IPS-18c (cell line): ENCODE data around the gene MARS1.

Source experiments
- H3K4me3 ChIP-seq: 2 replicates; pipeline ENCODE4 v1.7.0; 2013; ENCODE audit warnings: low read depth, mild to moderate bottlenecking, low read length, moderate library complexity; ENCODE audit not compliant: insufficient read depth
- H3K9me3 ChIP-seq: one replicate; pipeline ENCODE4 v1.6.1; 2013; ENCODE audit warnings: mild to moderate bottlenecking, low read length, moderate library complexity; ENCODE audit not compliant: control insufficient read depth, insufficient read depth

The MARS1 gene

DNA sequence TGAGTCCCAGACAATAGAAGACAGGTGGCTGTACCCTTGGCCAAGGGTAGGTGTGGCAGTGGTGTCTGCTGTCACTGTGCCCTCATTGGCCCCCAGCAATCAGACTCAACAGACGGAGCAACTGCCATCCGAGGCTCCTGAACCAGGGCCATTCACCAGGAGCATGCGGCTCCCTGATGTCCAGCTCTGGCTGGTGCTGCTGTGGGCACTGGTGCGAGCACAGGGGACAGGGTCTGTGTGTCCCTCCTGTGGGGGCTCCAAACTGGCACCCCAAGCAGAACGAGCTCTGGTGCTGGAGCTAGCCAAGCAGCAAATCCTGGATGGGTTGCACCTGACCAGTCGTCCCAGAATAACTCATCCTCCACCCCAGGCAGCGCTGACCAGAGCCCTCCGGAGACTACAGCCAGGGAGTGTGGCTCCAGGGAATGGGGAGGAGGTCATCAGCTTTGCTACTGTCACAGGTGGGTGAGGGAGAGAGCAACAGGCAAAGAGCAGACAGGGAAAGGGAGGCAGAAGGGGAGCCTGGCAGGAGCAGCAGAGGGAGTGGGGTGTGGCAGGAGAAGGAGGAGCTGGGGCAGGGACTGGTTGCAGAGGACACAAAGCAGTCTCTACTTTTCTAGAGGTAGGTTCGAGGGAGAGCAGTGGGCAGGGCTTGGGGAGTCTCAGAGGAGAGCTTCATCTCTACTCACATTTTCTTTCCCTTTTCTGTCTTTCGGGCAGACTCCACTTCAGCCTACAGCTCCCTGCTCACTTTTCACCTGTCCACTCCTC, 32.3 kb upstream of the MARS1 start:
- H3K4me3 ChIP-seq = peak overlapping the region; percentile 52
- H3K9me3 ChIP-seq = no peaks in the 10 kb centered on the region

DNA sequence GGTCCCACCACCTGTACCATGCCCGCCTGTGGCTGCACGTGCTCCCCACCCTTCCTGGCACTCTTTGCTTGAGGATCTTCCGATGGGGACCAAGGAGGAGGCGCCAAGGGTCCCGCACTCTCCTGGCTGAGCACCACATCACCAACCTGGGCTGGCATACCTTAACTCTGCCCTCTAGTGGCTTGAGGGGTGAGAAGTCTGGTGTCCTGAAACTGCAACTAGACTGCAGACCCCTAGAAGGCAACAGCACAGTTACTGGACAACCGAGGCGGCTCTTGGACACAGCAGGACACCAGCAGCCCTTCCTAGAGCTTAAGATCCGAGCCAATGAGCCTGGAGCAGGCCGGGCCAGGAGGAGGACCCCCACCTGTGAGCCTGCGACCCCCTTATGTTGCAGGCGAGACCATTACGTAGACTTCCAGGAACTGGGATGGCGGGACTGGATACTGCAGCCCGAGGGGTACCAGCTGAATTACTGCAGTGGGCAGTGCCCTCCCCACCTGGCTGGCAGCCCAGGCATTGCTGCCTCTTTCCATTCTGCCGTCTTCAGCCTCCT, 31.6 kb upstream of the MARS1 start:
- Histone ChIP-seq H3K9me3 (no peaks in the 10 kb centered on the region), H3K4me3 (peak overlapping the region; percentile 52)

- Histone ChIP-seq H3K4me3 (no peak overlapping the region), H3K9me3 (no peaks in the 10 kb centered on the region)
These were observed 31.0 kb upstream of the MARS1 start for GRCh38 chr12:57456737-57457490.

DNA sequence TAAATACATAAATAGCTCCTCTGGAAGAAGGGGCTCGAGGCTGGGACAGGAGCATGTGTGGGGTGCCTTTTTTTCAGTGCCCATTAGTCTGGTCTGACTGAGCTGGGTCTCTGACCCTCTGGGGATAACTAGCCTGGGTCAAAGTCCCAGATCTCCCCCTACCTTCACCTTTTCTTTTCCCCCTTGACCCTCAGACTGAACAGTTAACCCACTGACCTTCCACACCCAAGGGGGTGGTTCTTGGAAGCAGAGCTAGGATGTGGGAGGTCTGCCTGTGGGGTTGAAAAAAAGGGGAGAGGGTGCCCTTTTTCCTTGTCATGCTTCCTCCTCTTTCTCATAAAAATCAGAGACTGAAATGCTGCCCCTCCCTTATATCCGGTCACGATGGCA, 29.2 kb upstream of the MARS1 start:
- no peaks in the 10 kb centered on the region for H3K9me3 ChIP-seq
- peak overlapping the region; percentile 80 for H3K4me3 ChIP-seq

DNA sequence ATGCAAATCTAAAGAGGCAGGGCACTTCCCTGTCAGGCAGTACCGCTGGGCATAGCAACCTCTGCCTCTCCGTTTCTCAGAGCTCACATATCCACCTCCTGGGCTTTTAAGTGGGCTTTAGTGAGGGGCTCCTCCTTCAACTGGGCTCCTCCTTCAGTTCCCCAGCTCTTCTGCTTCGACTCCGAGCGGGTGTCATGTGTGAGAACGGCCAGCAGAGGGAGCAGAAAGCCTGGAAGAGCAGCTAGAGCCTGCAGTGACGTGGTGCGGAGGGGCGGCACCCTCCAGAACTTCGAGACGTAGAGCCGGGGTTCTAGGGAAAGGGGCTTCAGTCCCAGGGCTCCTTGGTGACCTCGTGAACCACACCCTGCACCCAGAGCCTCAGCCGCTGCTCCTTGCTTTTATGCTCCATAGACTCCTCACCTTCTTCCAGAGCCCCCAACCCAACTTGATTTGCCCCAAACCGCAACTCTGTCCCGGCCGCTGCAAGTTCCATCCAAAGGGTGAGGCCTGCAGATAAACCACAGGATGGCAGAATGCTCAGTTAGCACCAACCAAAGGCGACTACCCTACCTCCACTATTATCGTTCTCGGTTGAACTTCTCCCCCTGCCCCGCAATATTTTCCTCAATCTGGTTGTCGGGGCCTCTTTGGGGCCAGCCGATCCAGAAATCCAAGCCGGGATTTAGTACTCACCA, 28.7 kb upstream of the MARS1 start:
- Histone ChIP-seq H3K9me3 (no peaks in the 10 kb centered on the region), H3K4me3 (peak overlapping the region; percentile 80)

DNA sequence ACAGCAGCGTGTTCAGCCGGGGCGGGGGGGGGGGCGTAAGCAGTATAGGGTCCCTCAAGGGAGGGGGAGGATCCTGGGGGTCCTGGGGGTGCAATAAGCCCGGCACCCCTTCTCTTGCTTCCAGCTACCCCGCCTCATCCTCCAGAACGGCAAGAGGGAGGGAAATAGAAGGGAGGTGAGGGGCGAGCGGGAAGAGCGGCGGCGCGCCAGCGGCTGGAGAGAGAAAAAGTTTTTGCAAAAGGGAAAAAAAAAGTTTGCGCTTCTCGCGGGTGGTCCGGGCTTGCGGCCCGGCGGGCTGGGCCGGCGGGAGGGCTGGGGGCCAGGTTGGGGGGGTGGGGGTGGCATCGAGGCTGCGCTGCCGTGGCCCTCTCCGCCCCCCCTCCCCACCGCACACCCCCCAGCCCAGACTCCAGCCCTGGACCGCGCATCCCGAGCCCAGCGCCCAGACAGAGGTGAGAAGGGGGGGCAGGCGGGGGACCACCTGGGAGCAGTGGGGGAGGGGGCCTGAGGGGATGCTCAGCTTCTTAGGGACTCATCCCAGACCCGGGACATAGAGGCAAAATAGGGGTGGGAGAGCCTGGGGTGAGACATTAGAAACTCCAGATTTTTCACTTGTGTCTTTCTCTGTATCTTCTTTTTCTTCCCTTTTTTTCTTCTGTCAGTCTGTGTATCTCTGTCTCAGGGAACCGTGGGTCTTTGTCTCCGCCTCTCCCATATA, 28.0 kb upstream of the MARS1 start, which contains the start of gene GLI1:
Gene GLI1, plus strand, starts transcription at position 36 of the 718 bp plus-strand sequence. CDS start 3,907 bp downstream, outside the sequence.
- no peaks in the 10 kb centered on the region for H3K9me3 ChIP-seq

GRCh38 chr12:57460468-57460784, 27.4 kb upstream of the MARS1 start:
- Histone ChIP-seq H3K4me3 (peak overlapping the region; percentile 64), H3K9me3 (no peaks in the 10 kb centered on the region)

More for the DNA sequence above, 28.0 kb upstream of the MARS1 start, which contains the start of gene GLI1:
- peak within 1 kb of the TSS; percentile 80 for H3K4me3 ChIP-seq

DNA sequence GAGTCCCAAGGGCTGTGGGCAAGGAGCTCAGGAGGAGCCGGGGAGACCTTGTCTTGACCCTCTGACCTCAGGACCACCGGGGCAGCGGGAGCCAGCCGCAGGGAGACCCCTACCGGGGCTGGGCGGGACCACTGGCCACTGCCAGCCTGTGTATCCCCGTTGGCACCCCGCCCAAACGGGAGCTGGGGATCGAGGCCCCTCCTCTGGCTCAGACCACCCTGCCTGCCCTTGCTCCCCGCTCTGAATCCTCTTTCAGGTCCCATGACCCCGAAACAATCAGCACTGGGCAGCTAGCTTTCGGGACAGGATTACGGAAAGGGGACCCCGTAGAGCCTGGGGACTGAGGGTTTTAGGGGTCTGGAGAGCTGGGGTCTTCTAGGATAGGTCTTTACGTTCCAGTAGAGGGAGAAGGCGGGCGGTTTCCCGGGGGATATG, 27.0 kb upstream of the MARS1 start:
- Histone ChIP-seq H3K9me3 (no peaks in the 10 kb centered on the region), H3K4me3 (peak overlapping the region; percentile 64)

DNA sequence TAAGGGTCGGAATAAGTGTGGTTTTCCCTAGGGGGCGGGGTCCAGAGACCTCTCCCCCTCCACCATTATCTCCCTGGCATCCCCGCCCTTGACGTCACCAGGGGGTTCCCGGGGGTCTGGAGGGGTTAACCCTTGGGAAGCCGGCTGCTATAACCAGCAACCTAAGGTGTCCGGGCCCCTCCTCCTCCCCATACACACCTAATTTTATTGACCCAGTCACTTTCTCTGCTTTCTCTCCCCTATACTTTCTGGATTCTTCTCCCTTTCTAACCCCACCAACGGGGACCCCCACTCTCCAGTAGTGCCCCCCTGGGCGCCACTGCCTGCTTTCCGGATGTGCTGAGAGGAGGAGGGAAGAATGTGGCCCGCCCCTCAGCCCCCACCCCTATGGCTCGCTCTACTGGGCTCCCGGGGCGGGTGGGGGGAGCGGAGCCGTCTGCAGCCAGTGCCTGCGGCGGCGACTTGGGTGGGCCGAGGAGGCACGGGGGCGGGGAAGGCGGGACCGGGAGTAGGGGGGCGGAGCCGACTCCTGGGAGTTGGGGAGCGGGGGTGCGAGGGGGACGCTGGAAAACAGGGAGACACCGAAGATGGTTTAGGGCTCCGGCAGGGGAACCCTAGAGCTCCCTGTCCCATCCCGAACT, 26.5 kb upstream of the MARS1 start:
- H3K9me3 ChIP-seq = no peaks in the 10 kb centered on the region
- H3K4me3 ChIP-seq = peak overlapping the region; percentile 64

DNA sequence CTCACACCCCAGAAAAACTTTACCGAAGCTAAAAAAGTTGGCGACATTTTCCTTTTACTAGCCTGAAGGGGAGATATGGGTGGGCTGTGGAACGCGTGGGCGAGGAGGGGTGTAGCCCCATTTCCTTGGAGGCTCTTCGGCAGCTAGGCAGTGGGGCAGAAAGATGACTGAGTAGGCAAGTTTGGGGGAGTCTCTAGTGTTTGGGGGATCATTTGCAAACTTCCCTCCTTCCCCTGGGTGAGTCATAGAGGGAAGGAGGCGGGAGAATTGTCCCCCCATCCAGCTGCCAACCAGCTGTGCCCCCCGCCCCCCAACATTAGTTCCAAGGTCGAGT, 26.0 kb upstream of the MARS1 start:
- no peaks in the 10 kb centered on the region for H3K9me3 ChIP-seq
- peak overlapping the region; percentile 64 for H3K4me3 ChIP-seq

DNA sequence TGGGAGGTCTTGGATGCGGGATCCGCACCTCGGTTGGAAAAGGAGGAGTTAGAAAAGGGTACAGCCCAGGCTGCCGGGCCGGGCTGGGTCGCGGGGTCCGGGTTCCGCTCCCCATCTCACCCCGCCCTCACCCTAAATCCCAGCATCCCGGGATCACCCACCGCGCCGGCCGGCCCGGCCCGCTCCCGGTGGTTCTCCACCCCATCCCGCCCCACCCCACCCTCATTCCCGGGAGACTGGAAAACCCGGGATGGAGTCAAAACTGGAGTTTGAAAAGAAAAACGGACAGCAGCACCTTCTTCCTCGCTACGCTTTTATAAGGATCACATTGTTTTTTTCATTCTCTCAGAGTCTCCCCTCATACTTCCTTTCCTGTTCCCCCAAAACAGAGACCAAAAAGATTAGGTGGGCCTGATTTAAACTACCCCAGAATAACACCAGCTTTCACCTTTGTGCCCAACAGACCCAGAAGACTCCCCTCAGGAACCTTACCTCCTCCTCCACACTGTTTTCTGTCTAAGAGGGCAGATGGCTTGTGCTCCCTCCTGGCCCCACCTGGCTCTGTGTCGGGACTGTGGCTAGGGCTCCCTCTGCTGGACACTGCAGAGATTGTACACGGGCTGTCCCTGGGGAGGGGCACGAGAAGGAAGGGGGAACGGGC, 25.5 kb upstream of the MARS1 start:
- Histone ChIP-seq H3K9me3 (no peaks in the 10 kb centered on the region), H3K4me3 (peak overlapping the region; percentile 64)

DNA sequence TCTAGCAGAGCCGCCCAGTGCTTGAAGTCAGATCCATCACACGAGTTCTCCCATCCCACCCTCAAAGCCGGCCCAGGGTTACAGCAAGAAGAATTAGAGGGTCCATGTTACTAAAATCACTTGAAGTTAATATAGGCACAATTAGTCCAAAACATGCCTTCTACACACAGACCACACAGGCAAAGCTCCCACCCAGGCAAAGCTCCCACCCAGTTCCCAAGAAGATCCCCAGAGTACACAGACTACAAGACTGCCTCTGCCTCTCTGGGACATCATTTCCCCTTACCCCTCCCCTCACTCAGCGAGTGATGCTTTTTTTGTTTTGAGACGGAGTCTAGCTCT, 25.0 kb upstream of the MARS1 start:
- 0 out of 2 replicates have a peak overlapping the region, but pooled peaks have one; percentile 64 for H3K4me3 ChIP-seq
- H3K9me3 ChIP-seq = no peaks in the 10 kb centered on the region

DNA sequence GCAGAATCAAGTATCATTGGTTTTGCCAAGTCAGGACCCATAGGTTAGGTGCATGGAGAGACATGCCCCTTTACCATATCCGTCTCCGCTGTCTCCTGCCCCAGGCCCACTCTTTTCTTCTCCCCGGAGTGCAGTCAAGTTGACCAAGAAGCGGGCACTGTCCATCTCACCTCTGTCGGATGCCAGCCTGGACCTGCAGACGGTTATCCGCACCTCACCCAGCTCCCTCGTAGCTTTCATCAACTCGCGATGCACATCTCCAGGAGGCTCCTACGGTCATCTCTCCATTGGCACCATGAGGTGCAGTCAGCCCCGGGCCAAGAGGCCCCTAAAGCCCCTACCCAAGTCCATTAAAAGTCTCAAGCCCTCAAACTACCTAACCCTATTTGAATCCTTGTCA, 23.3 kb upstream of the MARS1 start:
- Histone ChIP-seq H3K9me3 (no peaks in the 10 kb centered on the region), H3K4me3 (no peak overlapping the region)

GRCh38 chr12:57465030-57465746, 22.7 kb upstream of the MARS1 start:
- Histone ChIP-seq H3K4me3 (no peak overlapping the region), H3K9me3 (no peaks in the 10 kb centered on the region)

- H3K9me3 ChIP-seq = no peaks in the 10 kb centered on the region
- H3K4me3 ChIP-seq = no peak overlapping the region
These were observed 21.9 kb upstream of the MARS1 start for GRCh38 chr12:57465747-57466505.
